ENCODE measurements around the gene SLC35B4.

Gene SLC35B4

GRCh38 chr7:134280508-134280907 is 36.2 kb downstream of the SLC35B4 start:
- CTCF ChIA-PET, result no interaction called here
- no peak for DNase-seq (ENCODE audit: low spot score)
- no peak for TF ChIP-seq CTCF (conservative IDR thresholded peaks at IDR 0.05; ENCODE audit: low read depth)
- H3K27ac ChIP-seq, result no peak overlapping the region
- POLR2A ChIA-PET (ENCODE audit: low non-redundant PET), result no interaction called here

GRCh38 chr7:134279898-134280297 is 36.8 kb downstream of the SLC35B4 start:
- no peak for DNase-seq (ENCODE audit: low spot score)
- POLR2A ChIA-PET (ENCODE audit: low non-redundant PET), result no interaction called here
- no peak overlapping the region for H3K27ac ChIP-seq
- CTCF ChIA-PET, result no interaction called here
- no peak for TF ChIP-seq CTCF (conservative IDR thresholded peaks at IDR 0.05; ENCODE audit: low read depth)

- DNase-seq (ENCODE audit: low spot score), result no peak
- TF ChIP-seq CTCF (conservative IDR thresholded peaks at IDR 0.05; ENCODE audit: low read depth), result no peak
- ChIA-PET CTCF (no interaction called here), POLR2A (ENCODE audit: low non-redundant PET) (no interaction called here)
- H3K27ac ChIP-seq, result no peak overlapping the region
Measured at GRCh38 chr7:134279336-134279735, 37.4 kb downstream of the SLC35B4 start.

GRCh38 chr7:134278502-134279153 is 38.1 kb downstream of the SLC35B4 start:
- CTCF ChIA-PET, result no interaction called here
- POLR2A ChIA-PET (ENCODE audit: low non-redundant PET), result no interaction called here

GRCh38 chr7:134276951-134277350 is 39.8 kb downstream of the SLC35B4 start:
- DNase-seq (ENCODE audit: low spot score), result no peak
- no peak overlapping the region for H3K27ac ChIP-seq
- CTCF ChIA-PET, result no interaction called here
- POLR2A ChIA-PET (ENCODE audit: low non-redundant PET), result no interaction called here
- TF ChIP-seq CTCF (conservative IDR thresholded peaks at IDR 0.05; ENCODE audit: low read depth), result no peak

More at GRCh38 chr7:134278502-134279153, 38.1 kb downstream of the SLC35B4 start:
- no peak overlapping the region for H3K27ac ChIP-seq
- DNase-seq (ENCODE audit: low spot score), result no peak
- TF ChIP-seq CTCF (conservative IDR thresholded peaks at IDR 0.05; ENCODE audit: low read depth), result no peak

GRCh38 chr7:134262322-134262721 is 54.4 kb downstream of the SLC35B4 start:
- H3K27ac ChIP-seq, result no peak overlapping the region
- DNase-seq (ENCODE audit: low spot score), result no peak
- no peak for TF ChIP-seq CTCF (conservative IDR thresholded peaks at IDR 0.05; ENCODE audit: low read depth)
- POLR2A ChIA-PET (ENCODE audit: low non-redundant PET), result no interaction called here
- CTCF ChIA-PET, result no interaction called here

All from RWPE1 (cell line).